Cardiac fibroblast (primary cell): ENCODE data around the gene MYO5B.
"Not testable (repeated sequence)": the region's sequence is repeated elsewhere in the genome, so short reads cannot be mapped to it uniquely, and the experiment has no call there.

Source experiments
- DNase-seq, 2 donors: peaks; one replicate each; pipeline versions ENCODE4 v3.0.0 to v3.0.0-alpha.2; 2010; ENCODE audit warnings: low read depth in 2 of 2
- H3K4me3 ChIP-seq, 2 donors: replicated peaks in 1 of 2; 1 replicate in 1 of 2; 2 replicates in 1 of 2; pipeline ENCODE4 v1.5.1; 2011; ENCODE audit warnings: low read depth in 2 of 2, low read length in 2 of 2, mild to moderate bottlenecking in 2 of 2, moderate library complexity in 1 of 2
- CTCF ChIP-seq: IDR thresholded peaks from one replicate; pipeline ENCODE4 v1.5.1; 2011; ENCODE audit warnings: low read depth, mild to moderate bottlenecking, low read length, inconsistent platforms

The MYO5B gene

GRCh38 chr18:50096766-50097435 lies 98.0 kb downstream of the MYO5B start:
- H3K4me3 ChIP-seq = no peak overlapping the region
- TF ChIP-seq CTCF = no peak
- no peak for DNase-seq

GRCh38 chr18:50094786-50095185 lies 100.2 kb downstream of the MYO5B start:
- DNase-seq, H3K4me3 ChIP-seq: not testable (repeated sequence)

GRCh38 chr18:50094221-50094773 lies 100.7 kb downstream of the MYO5B start:
- no peak for TF ChIP-seq CTCF
- H3K4me3 ChIP-seq = no peak overlapping the region
- no peak for DNase-seq

- no peak for DNase-seq
- no peak overlapping the region for H3K4me3 ChIP-seq
- no peak for TF ChIP-seq CTCF
These were observed 101.4 kb downstream of the MYO5B start for GRCh38 chr18:50093366-50094064.

- no peak overlapping the region for H3K4me3 ChIP-seq
- DNase-seq = no peak
These were observed 102.6 kb downstream of the MYO5B start for GRCh38 chr18:50092245-50092805.

GRCh38 chr18:50091509-50092244 lies 103.3 kb downstream of the MYO5B start:
- TF ChIP-seq CTCF = no peak
- no peak for DNase-seq
- H3K4me3 ChIP-seq = no peak overlapping the region

More at GRCh38 chr18:50092245-50092805, 102.6 kb downstream of the MYO5B start:
- TF ChIP-seq CTCF = no peak
